Breast epithelium (tissue), 4 donors: ENCODE data around the gene FAM47E. TPM values are rescaled to one million over a fixed set of nuclear protein-coding genes. Genes with fewer than 3 reads are reported as not detected.

Source experiments
- DNase-seq, 2 donors: peaks; one replicate each; pipeline ENCODE4 v3.0.0-alpha.2; 2019; ENCODE audit warnings: low spot score in 2 of 2
- H3K27ac ChIP-seq, 2 donors: fragments of 200-600 bp; sonication (generic) in 1 of 2; one replicate each; pipeline ENCODE4 v1.5.1; 2016 to 2019; ENCODE audit warnings: mild to moderate bottlenecking in 1 of 2
- H3K27me3 ChIP-seq, 2 donors: fragments of 200-600 bp; sonication (generic) in 1 of 2; one replicate each; pipeline versions ENCODE4 v1.5.1 to v1.6.0; 2017 to 2019; ENCODE audit warnings: control low read depth in 1 of 2, mild to moderate bottlenecking in 1 of 2
- H3K36me3 ChIP-seq: fragments of 200-600 bp; one replicate; pipeline ENCODE4 v1.5.1; 2019
- H3K4me1 ChIP-seq, 2 donors: fragments of 200-600 bp; sonication (generic); one replicate each; pipeline ENCODE4 v1.5.1; 2016 to 2019; ENCODE audit warnings: control low read depth in 1 of 2
- H3K4me3 ChIP-seq, 3 donors: fragments of 200-600 bp; sonication (generic); 1 replicate in 2 of 3; 2 replicates in 1 of 3; pipeline ENCODE4 v1.5.1; 2016 to 2019; ENCODE audit warnings: mild to moderate bottlenecking in 3 of 3, moderate library complexity in 2 of 3
- H3K9me3 ChIP-seq, 2 donors: fragments of 200-600 bp; sonication (generic) in 1 of 2; one replicate each; pipeline ENCODE4 v1.5.1; 2016 to 2019; ENCODE audit warnings: control low read depth in 1 of 2
- POLR2A ChIP-seq: fragments of 450-650 bp; IDR thresholded peaks from one replicate; pipeline ENCODE4 v1.6.1; 2016; ENCODE audit warnings: antibody characterized with exemption, mild to moderate bottlenecking, moderate library complexity
- POLR2AphosphoS5 ChIP-seq, 3 donors: sonication (generic); formaldehyde crosslinking; IDR thresholded peaks; one replicate each; pipeline ENCODE4 v1.6.1; 2017; ENCODE audit warnings: antibody characterized with exemption in 3 of 3
- intact Hi-C: fragments of 100-400 bp; cut with DNase I; formaldehyde crosslinking; loops from one replicate; pipeline ENCODE4 v1.15.1; 2023; ENCODE audit warnings: low total_unique reads
- total RNA-seq, 3 donors: library from RNA; depleted of rRNA; stranded (reverse); fragments of >200 nt; gene quantifications; one replicate each; pipeline ENCODE4 v1.1.0, GENCODE V29; 2016
- TF ChIP-seq, protein P1 (sequence below), 3 donors: fragments of 450-650 bp; IDR thresholded peaks; one replicate each; pipeline ENCODE4 v1.5.1; 2016 to 2017; ENCODE audit warnings: antibody characterized with exemption in 3 of 3, mild to moderate bottlenecking in 3 of 3, moderate library complexity in 3 of 3

FAM47E gene
- total RNA-seq, 3 donors from 2014 or later: 6.1 to 17.9 (median 9.5) TPM

DNA sequence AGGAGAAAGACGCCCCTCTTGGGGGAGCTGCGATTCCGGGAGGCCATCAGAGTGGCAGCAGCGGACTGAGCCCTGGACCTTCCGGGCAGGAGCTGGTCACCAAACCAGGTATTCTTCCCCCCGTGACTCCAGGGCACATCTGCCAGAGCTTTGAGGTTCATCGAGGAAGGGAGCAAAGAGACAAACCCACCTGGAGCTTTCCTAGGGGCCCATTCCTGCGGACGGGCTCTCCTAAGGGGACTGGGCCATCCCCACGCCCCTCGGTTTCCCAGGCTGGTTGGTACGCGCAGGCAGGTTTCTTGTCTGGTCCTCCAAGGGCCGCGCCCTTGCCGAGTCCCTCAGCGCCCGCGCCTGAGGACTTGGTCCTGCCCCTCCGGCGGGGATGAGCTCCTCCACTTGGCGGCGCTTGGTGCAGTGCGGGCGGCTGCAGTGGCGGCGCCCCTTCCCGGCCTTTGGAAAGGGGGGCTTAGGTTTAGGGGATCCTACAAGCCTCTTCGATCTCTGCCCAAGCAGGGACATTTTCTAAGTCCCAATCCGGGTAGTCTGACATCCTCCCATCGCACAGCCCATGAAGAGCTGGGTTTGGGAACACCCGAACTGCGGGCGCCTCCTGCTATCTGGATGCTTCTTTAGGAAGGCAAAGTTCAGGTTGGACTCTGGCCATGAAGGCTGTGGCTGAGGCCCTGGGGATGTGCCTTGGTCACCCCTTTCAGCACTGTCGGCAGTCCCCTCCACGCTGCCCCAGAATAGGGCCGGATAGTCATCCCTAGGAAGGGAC is 55.5 kb downstream of the FAM47E start:
- Histone ChIP-seq H3K27me3 (no peaks in the 10 kb centered on the region), H3K9me3 (no peaks in the 10 kb centered on the region), H3K4me3 (peak overlapping the region; percentile 73 to 93 (median 79)), H3K27ac (peak overlapping the region; percentile 80), H3K4me1 (no peaks in the 10 kb centered on the region), H3K36me3 (no peaks in the 10 kb centered on the region)
- intact Hi-C loops: no loop called here
- TF ChIP-seq POLR2A (no peak), POLR2AphosphoS5 (IDR thresholded peaks at IDR 0.05) (no peak)
- TF ChIP-seq, protein P1, sequence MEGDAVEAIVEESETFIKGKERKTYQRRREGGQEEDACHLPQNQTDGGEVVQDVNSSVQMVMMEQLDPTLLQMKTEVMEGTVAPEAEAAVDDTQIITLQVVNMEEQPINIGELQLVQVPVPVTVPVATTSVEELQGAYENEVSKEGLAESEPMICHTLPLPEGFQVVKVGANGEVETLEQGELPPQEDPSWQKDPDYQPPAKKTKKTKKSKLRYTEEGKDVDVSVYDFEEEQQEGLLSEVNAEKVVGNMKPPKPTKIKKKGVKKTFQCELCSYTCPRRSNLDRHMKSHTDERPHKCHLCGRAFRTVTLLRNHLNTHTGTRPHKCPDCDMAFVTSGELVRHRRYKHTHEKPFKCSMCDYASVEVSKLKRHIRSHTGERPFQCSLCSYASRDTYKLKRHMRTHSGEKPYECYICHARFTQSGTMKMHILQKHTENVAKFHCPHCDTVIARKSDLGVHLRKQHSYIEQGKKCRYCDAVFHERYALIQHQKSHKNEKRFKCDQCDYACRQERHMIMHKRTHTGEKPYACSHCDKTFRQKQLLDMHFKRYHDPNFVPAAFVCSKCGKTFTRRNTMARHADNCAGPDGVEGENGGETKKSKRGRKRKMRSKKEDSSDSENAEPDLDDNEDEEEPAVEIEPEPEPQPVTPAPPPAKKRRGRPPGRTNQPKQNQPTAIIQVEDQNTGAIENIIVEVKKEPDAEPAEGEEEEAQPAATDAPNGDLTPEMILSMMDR (IDR thresholded peaks at IDR 0.05): no peak
- DNase-seq: peak in 1 of 2 donors; percentile 60

DNA sequence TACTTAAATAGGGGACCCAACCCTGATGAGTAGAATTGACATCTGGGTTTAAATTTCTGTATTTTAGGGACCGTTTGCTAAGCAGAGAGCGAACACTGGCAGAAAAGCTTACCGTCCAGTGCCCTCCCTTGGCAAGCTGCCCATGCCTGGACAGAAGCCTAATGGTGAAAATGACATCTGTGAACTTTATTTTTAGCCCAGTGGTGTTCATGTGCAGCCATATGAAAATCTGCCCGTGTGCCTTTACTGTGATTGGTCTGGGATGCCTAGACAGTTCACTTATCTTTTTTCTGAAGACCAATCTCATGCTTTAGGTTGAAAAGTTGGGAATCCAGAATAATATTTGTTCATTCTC is 56.1 kb downstream of the FAM47E start:
- no peak for DNase-seq
- intact Hi-C loops: no loop called here
- H3K27ac ChIP-seq: peak overlapping the region in 1 of 2 donors; percentile 80

DNA sequence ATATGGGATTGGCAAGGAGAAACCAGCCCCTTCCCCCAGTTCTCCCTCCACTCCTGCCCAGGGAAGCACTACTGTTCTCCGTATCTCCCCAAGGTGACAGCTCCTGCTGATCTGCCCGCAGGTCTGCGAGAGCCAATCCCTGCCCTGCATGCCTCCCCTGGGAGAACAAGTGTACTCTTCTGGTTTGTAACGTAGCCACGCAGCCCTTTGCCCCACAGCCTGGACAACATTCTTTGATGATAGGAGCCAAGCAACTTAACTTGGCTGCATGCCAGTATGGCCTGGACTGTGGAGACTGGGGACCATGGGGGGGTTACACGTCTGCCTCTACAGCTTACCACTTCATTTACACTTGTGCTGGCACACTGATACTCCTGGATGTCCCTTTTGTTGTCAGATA is 57.0 kb downstream of the FAM47E start:
- no peaks in the 10 kb centered on the region for H3K36me3 ChIP-seq
- DNase-seq: no peak
- no peaks in the 10 kb centered on the region for H3K27me3 ChIP-seq
- H3K4me3 ChIP-seq: no peak overlapping the region
- no peaks in the 10 kb centered on the region for H3K9me3 ChIP-seq
- H3K4me1 ChIP-seq: no peaks in the 10 kb centered on the region
- TF ChIP-seq POLR2A (no peak), POLR2AphosphoS5 (IDR thresholded peaks at IDR 0.05) (no peak)
- TF ChIP-seq, protein P1 (IDR thresholded peaks at IDR 0.05): no peak
- no peak overlapping the region for H3K27ac ChIP-seq
- intact Hi-C loops: no loop called here

More for the DNA sequence above, 56.1 kb downstream of the FAM47E start:
- no peaks in the 10 kb centered on the region for H3K4me1 ChIP-seq
- no peak for TF ChIP-seq POLR2AphosphoS5 (IDR thresholded peaks at IDR 0.05)
- TF ChIP-seq, protein P1 (IDR thresholded peaks at IDR 0.05): no peak
- no peaks in the 10 kb centered on the region for H3K36me3 ChIP-seq
- H3K27me3 ChIP-seq: no peaks in the 10 kb centered on the region
- peak overlapping the region; percentile 73 to 93 (median 79) for H3K4me3 ChIP-seq
- H3K9me3 ChIP-seq: no peaks in the 10 kb centered on the region

DNA sequence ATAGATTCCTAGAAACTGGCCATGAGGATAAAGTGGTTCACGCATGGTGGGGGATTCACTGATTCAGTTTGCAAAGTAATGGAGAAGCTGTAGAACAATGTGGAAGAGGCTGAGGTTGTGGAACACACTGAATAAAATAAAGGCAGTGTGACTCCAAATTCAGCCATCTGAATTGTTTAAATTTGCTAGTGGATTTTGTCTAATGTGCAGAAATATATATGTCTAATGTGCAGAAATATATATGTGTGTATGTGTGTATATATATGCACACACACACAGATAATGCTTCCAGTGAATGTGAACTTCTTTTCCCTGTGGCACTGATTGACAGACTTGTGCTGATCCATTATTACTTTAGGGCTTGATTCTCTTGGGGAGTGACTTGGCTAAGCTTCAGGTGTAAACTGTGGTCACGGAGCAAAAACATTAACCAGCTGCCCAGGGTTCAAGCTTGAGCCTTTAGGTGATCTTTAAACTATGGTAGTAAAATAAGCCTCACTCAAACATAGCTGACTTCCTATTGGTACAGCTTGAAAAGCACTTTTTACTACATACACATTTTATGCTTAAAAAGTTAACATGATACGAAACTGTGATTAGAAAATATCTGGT is 58.5 kb downstream of the FAM47E start:
- H3K27me3 ChIP-seq: no peaks in the 10 kb centered on the region
- TF ChIP-seq, protein P1 (IDR thresholded peaks at IDR 0.05): no peak
- TF ChIP-seq POLR2AphosphoS5 (IDR thresholded peaks at IDR 0.05): no peak
- no peak for TF ChIP-seq POLR2A
- no peaks in the 10 kb centered on the region for H3K9me3 ChIP-seq
- H3K4me3 ChIP-seq: no peak overlapping the region
- no peaks in the 10 kb centered on the region for H3K4me1 ChIP-seq
- no peaks in the 10 kb centered on the region for H3K36me3 ChIP-seq
- intact Hi-C loops: no loop called here
- DNase-seq: no peak
- H3K27ac ChIP-seq: no peak overlapping the region

DNA sequence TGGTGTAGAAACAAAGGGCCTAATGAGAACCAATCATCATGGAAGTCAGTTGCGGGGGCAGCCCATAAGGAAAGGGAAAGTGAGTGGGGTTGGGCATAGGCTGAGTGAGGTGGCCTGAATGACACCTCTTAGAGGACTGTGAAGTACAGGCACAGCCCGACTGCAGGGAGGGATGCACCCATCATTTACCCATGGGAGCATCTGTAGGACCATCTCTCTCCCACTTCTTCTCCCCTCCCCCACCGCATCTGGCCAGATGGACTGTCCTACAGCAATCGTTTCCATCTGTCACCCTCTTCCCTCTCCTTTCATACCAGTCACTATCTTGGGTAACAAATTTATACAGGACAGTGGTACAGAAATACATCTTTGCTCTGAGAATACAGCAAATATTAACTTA is 59.2 kb downstream of the FAM47E start:
- no peak overlapping the region for H3K4me3 ChIP-seq
- TF ChIP-seq POLR2AphosphoS5 (IDR thresholded peaks at IDR 0.05) (no peak), POLR2A (no peak)
- TF ChIP-seq, protein P1 (IDR thresholded peaks at IDR 0.05): no peak
- DNase-seq: no peak
- intact Hi-C loops: no loop called here
- H3K27me3 ChIP-seq: no peaks in the 10 kb centered on the region
- no peaks in the 10 kb centered on the region for H3K36me3 ChIP-seq
- H3K27ac ChIP-seq: no peak overlapping the region
- H3K9me3 ChIP-seq: no peaks in the 10 kb centered on the region
- no peaks in the 10 kb centered on the region for H3K4me1 ChIP-seq
